OCI-LY3 (cell line): ENCODE measurements around the gene FRAS1.

Source experiments
- H2AFZ ChIP-seq: fragments of 200-600, 300-600 bp; shearing (Covaris generic); 2 replicates; pipeline ENCODE4 v1.6.0; 2014; ENCODE audit warnings: antibody characterized with exemption, low read depth, low read length
- H3K27ac ChIP-seq: fragments of 200-600, 300-600 bp; sonication (generic); 2 replicates; pipeline ENCODE4 v1.5.1; 2014; ENCODE audit warnings: mild to moderate bottlenecking, low read length, moderate library complexity, mixed read lengths
- H3K27me3 ChIP-seq: fragments of 200-600, 300-600 bp; sonication (generic); 2 replicates; pipeline ENCODE4 v1.6.1; 2014; ENCODE audit warnings: low read depth, low read length, mixed read lengths
- H3K36me3 ChIP-seq: fragments of 200-600, 300-600 bp; sonication (generic); replicated peaks from 2 replicates; pipeline ENCODE3; 2014; ENCODE audit warnings: low read depth, low read length, mixed read lengths
- H3K4me1 ChIP-seq: fragments of 300-600, 200-600 bp; sonication (generic); 2 replicates; pipeline ENCODE4 v1.6.1; 2014; ENCODE audit warnings: low read length, mixed read lengths
- H3K4me2 ChIP-seq: fragments of 200-600, 300-600 bp; sonication (generic); 2 replicates; pipeline ENCODE4 v1.6.1; 2014; ENCODE audit warnings: low read length, mixed read lengths
- H3K4me3 ChIP-seq: fragments of 300-600, 200-600 bp; sonication (generic); 2 replicates; pipeline ENCODE4 v1.5.1; 2014; ENCODE audit warnings: antibody characterized with exemption, mild to moderate bottlenecking, low read length, moderate library complexity
- H3K79me2 ChIP-seq: fragments of 300-600, 200-600 bp; shearing (Covaris generic); 2 replicates; pipeline ENCODE4 v1.6.1; 2014; ENCODE audit warnings: mild to moderate bottlenecking, low read length, mixed read lengths
- H3K9ac ChIP-seq: fragments of 300-600, 200-600 bp; shearing (Covaris generic); 2 replicates; pipeline ENCODE4 v1.6.0; 2014; ENCODE audit warnings: mild to moderate bottlenecking, low read length, moderate library complexity
- H3K9me3 ChIP-seq: fragments of 200-600, 300-600 bp; shearing (Covaris generic); 2 replicates; pipeline ENCODE4 v1.6.1; 2014; ENCODE audit warnings: low read length, mixed read lengths; ENCODE audit not compliant: insufficient read depth
- H4K20me1 ChIP-seq: fragments of 200-600, 300-600 bp; sonication (generic); 2 replicates; pipeline ENCODE4 v1.6.1; 2016; ENCODE audit warnings: low read length, mixed read lengths; ENCODE audit not compliant: insufficient read depth
- EZH2phosphoT487 ChIP-seq: fragments of 200-600 bp; shearing (Covaris generic); IDR thresholded peaks from 2 replicates; pipeline ENCODE4 v1.6.1; 2018; ENCODE audit warnings: antibody characterized with exemption, mixed run types, low read depth
- TF ChIP-seq, protein P1 (sequence below): fragments of 200-600, 300-600 bp; sonication (generic); IDR thresholded peaks from 2 replicates; pipeline ENCODE4 v1.5.1; 2014; ENCODE audit warnings: antibody characterized with exemption, low read length, low read depth

The FRAS1 gene

DNA sequence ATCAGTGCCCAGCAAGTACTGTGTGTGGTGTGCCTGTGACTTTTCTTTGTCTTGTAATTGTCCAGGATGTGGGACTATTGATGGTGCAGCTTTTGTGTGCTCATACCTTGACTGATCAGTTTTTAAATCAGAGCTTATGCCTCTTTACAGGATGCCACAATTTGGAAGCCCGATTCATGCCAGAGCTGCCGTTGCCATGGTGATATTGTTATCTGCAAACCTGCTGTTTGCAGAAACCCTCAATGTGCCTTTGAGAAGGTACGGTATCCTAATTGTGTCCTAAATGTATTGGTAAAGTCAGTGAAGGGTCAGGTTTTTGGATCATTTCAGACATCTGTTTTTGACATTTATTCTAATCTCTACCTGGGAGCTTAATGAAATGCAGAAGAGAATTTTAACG is 180.2 kb downstream of the FRAS1 start:
- Histone ChIP-seq H3K27ac (no peak overlapping the region), H3K9ac (no peak overlapping the region), H3K9me3 (no peaks in the 10 kb centered on the region), H3K36me3 (no peaks in the 10 kb centered on the region), H2AFZ (no peak overlapping the region), H3K4me1 (no peaks in the 10 kb centered on the region), H4K20me1 (no peaks in the 10 kb centered on the region), H3K27me3 (no peaks in the 10 kb centered on the region), H3K79me2 (no peaks in the 10 kb centered on the region), H3K4me2 (no peak overlapping the region), H3K4me3 (no peak overlapping the region)
- TF ChIP-seq, protein P1, sequence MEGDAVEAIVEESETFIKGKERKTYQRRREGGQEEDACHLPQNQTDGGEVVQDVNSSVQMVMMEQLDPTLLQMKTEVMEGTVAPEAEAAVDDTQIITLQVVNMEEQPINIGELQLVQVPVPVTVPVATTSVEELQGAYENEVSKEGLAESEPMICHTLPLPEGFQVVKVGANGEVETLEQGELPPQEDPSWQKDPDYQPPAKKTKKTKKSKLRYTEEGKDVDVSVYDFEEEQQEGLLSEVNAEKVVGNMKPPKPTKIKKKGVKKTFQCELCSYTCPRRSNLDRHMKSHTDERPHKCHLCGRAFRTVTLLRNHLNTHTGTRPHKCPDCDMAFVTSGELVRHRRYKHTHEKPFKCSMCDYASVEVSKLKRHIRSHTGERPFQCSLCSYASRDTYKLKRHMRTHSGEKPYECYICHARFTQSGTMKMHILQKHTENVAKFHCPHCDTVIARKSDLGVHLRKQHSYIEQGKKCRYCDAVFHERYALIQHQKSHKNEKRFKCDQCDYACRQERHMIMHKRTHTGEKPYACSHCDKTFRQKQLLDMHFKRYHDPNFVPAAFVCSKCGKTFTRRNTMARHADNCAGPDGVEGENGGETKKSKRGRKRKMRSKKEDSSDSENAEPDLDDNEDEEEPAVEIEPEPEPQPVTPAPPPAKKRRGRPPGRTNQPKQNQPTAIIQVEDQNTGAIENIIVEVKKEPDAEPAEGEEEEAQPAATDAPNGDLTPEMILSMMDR = no peak

DNA sequence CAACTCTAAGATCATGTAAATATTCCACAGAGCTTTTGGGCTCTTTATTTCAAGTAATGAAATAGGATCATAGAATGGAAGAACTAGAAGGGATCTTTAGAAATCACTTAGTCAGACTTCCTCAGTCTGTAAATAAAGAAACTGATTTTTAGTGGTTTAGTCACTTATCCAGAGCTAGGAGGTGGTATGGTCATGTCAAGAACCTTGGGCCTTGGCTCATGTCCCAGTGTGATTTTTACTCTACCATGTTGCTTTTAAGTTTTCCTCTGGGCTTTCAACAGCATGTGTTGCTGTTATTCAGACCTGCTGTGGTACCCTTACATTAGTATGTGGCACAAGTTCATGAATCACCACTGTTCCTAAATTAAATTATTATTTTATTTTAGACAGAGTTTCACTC is 184.9 kb downstream of the FRAS1 start:
- no peaks in the 10 kb centered on the region for H4K20me1 ChIP-seq
- TF ChIP-seq, protein P1 = no peak
- no peak for TF ChIP-seq EZH2phosphoT487
- no peak overlapping the region for H3K4me2 ChIP-seq
- no peak overlapping the region for H3K4me3 ChIP-seq
- peaks cover 4% of the 10 kb centered on the region; the same call in 1 of the 2 replicates for H3K27me3 ChIP-seq
- H3K27ac ChIP-seq = no peak overlapping the region
- H3K9ac ChIP-seq = no peak overlapping the region
- no peaks in the 10 kb centered on the region for H3K79me2 ChIP-seq
- H3K9me3 ChIP-seq = no peaks in the 10 kb centered on the region
- no peaks in the 10 kb centered on the region for H3K36me3 ChIP-seq
- H2AFZ ChIP-seq = no peak overlapping the region
- no peaks in the 10 kb centered on the region for H3K4me1 ChIP-seq

DNA sequence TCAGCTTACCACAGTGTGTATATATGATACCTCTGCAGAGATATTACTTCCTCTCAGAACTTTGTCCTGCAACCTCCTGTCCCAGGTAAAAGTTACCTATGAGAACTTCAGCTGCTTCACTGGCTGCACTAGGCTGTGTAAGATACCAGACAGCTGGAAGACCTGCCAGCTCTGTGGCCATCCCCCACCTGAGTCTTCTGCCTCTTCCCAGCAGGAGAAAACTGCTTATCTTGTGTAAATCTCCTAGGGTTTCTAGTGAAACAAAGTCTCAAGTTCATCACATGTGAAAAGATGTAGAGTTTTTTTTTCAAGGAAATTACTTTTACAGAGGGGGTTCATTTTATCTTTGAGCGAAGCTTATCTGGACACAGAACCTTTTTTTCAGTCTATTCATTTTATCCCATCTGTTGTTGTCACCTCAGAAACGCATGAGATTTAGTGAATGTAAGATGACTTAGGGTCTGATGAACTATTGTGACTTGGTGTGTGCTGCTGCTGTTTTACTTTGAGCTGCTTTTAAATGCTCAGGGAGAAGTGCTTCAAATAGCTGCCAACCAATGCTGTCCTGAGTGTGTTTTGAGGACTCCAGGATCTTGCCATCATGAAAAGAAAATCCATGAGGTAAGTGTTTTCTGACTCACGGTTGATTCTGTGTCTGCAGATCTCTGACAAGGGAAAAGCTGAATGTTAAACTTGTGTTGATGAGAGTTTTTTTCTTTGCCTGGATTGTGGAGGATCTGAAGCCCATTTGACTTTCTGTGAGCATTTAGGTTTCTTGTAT is 187.8 kb downstream of the FRAS1 start:
- H3K9ac ChIP-seq = no peak overlapping the region
- H3K79me2 ChIP-seq = no peaks in the 10 kb centered on the region
- TF ChIP-seq, protein P1 = no peak
- TF ChIP-seq EZH2phosphoT487 = no peak
- no peak overlapping the region for H2AFZ ChIP-seq
- H3K4me1 ChIP-seq = no peaks in the 10 kb centered on the region
- H3K4me2 ChIP-seq = no peak overlapping the region
- H3K27ac ChIP-seq = no peak overlapping the region
- no peak overlapping the region for H3K4me3 ChIP-seq
- H4K20me1 ChIP-seq = no peaks in the 10 kb centered on the region
- no peaks in the 10 kb centered on the region for H3K9me3 ChIP-seq
- H3K27me3 ChIP-seq = peaks cover 4% of the 10 kb centered on the region; the same call in 1 of the 2 replicates
- no peaks in the 10 kb centered on the region for H3K36me3 ChIP-seq

DNA sequence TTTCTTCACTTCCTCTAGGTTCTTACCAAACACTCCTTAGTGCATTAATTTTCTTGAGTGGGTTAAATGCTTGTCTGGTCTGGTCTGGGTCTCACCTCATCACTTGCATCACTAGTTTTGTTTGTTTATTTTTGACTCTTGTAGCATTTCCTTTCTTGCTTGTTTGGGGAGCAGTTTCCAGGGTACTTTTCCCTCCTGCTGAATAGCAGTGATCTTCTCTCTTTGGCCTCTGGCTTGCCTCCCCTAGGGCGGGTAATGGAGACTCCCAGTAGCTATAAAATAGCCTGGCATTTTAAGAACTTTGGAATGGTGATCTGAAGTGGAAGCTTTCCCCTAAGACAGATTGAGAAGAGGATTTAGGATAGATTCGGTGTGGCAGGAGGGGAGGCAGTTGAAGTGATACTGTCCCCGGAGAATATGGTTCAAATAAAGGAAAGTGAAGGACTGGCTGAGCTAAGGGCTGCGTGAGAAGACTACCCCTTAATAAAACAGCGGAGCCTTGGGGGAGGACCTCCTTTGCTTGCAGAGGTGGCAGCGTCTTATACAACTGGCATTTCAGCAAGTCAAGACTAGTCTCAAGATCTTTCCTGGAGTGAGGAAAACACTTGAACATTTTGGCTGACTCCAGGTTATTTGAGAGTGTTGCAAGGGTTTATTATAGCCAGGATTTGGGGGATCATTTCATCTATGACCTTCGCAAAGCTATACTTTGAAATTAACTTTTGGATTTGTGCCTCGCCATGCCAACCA is 190.6 kb downstream of the FRAS1 start:
- Histone ChIP-seq H3K27me3 (peaks cover 4% of the 10 kb centered on the region; the same call in 1 of the 2 replicates), H3K9ac (no peak overlapping the region), H3K36me3 (no peaks in the 10 kb centered on the region), H3K4me3 (no peak overlapping the region), H3K4me2 (no peak overlapping the region), H4K20me1 (no peaks in the 10 kb centered on the region), H3K79me2 (no peaks in the 10 kb centered on the region), H3K9me3 (no peaks in the 10 kb centered on the region), H3K27ac (no peak overlapping the region), H3K4me1 (no peaks in the 10 kb centered on the region), H2AFZ (no peak overlapping the region)
- TF ChIP-seq, protein P1 = no peak
- TF ChIP-seq EZH2phosphoT487 = no peak
